CD4-positive, alpha-beta T cell treated with Interleukin-15 for 1 hour (primary cell): ENCODE data around the gene PRSS50.
"Not testable (repeated sequence)": the region's sequence is repeated elsewhere in the genome, so short reads cannot be mapped to it uniquely, and the experiment has no call there.

Experiments used
- DNase-seq: peaks from one replicate; pipeline ENCODE4 v3.0.0-alpha.2; 2020

The PRSS50 gene

GRCh38 chr3:46717447-46718231 lies at the start of gene PRSS50:
TSS of gene PRSS50 (minus strand) at chr3:46717869. CDS start at chr3:46717824, 45 bp downstream.
- DNase-seq: peak; percentile 16

DNA sequence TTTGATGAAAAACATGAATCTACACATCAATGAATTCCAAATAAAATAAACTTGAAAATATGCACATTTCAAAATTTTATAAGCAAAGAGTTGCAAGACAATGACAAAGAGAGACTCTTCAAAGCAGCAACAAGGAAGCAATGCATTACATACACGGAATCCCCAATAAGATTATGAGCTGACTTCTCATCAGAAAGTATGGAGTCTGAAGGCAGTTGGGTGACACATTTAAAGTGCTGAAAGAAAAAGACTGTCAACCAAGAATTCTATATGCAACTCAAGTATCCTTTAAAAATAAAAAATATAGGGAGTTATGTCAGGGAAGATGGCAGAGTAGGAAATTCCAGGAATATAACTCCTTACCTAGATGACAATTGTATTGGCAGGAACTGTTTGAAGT lies 46.5 kb upstream of the PRSS50 start:
- DNase-seq: no peak

DNA sequence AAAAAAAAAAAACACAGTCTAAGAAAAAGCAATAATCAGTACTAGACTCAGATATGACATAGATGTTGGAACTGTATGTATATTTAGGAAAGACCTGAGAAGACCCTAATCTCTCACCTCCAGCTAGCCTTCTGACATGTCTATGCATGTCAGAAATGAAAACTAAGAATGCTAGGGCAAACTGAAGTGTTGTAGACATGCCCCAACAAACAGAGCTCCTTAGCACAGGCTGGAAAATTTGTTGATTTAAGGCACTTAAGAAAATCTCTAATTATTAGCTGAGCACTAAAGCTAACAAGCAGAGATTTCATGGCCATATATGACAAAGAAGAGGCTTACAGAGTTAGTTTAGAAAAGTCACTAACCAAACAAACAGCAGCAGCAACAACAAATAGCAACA lies 45.5 kb upstream of the PRSS50 start:
- DNase-seq: no peak

GRCh38 chr3:46759239-46760167 lies 41.8 kb upstream of the PRSS50 start:
- DNase-seq: no peak

DNA sequence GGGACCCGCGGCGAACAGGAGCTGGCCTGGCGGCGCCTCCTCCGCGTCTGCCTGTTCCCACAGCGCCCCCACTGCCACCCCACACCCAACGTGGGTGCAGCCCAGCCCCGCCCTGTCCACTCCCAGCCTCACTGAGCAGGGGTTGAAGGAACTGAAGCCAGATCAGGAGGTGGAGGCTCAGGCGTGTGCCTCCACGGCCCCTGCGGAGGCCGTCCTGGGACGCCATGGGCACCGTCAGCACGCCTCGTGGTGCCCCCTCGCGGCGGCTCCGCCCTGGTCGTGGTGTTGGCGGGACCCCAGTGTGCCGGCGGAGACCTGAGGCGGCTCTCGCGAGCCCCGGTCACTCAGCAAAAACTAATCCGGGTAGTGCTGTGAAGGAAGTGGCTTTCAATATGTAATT lies 39.0 kb upstream of the PRSS50 start:
- DNase-seq: no peak

DNA sequence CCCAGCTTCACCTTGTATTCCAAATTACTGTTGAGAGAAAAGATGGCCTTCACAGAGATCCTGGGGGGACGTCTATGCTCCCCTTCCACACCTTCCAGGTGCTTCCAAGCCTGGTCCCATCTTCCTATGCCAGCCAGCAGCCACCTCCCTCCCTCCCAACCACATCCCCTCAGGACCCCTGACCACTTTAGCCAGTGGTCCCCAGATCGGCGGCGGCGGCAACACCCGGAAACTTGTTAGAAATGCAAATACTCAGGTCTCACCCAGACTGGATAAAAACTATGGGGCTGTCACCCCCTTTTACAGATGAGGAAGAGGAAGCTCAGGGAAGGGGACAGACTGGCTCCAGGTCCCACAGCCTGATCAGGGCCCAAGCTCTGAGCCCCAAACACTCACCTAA lies 38.0 kb upstream of the PRSS50 start:
- no peak for DNase-seq

DNA sequence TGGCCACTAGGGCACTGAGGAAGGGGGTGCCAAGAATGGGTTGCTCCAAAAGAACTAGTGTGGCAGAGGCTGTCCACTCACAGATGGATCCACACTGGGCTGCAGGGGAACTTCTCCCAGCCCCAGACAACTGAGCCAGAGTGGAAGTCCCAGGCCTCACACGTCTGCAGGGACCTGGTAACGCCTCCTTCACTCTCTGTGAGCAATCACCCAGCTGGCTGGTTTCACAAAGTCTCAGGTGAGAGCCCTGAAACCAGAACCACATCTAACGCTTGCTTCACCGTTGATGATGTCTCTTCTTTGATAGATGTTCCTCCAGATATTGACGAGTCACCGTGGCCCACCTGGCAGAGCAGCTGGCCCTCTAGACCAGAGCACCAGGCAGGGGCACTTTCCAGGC lies 35.5 kb upstream of the PRSS50 start:
- DNase-seq: not testable (repeated sequence)

DNA sequence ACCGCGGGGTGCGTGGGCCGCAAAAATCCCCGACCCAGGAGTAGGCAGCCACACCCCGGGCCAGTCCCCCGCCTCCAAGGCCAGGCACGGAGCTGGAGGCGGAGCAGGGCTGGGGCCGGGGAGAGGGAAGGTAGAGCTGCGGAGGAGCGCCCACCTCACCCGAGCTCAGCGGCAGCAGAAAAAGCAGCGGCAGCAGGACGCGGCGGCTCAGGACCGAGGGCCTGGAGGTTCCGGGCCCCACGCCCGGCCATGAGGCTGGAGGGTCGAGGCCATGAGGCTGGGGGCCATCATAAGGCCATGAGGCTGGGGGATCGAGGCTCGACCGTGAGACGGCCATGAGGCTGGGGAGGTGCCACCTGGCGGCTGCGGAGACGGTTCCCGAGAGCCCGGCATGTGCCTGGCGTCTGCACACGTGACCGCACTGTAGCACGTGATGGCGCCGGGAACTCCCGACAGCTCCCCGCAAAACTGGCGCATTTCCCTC lies 32.9 kb upstream of the PRSS50 start:
- no peak for DNase-seq

DNA sequence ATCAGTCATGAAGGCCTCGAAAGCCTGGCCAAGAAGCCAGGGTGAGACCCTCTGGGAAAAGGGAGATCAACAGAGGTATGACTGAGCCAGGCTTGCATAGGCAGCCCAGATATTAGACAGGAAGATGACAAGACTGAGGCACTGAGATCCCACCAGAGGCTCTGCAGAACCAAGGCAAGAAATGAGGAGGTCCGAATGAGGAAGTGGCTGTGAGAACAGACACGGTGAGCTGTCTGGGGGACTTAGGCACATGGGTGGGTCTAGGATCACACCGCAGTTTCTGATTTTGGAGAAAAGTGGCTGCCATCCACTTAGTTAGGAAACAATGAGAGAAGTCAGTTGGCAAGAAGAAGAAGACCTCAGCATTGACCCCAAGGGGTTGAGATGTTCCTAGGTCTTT lies 31.5 kb upstream of the PRSS50 start:
- no peak for DNase-seq

DNA sequence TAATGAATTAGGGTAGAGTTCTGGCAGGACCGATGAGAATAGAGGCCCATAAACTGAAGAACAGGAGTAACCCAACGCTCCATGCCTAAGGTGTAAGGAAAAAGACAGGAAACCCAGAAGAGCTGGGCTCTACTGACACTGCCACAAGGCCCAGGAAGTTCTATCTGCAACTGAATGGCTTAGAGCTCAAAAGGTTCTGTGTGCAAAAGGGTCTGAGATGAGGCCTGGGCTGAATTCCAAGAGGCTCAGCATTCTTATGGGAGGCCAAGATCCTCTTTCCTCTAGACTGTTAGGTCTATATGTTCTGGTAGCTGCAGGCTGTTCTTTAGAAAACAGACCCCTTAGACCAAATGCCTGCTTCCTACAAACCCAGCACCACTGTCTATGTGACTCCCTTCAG lies 30.5 kb upstream of the PRSS50 start:
- DNase-seq: no peak

DNA sequence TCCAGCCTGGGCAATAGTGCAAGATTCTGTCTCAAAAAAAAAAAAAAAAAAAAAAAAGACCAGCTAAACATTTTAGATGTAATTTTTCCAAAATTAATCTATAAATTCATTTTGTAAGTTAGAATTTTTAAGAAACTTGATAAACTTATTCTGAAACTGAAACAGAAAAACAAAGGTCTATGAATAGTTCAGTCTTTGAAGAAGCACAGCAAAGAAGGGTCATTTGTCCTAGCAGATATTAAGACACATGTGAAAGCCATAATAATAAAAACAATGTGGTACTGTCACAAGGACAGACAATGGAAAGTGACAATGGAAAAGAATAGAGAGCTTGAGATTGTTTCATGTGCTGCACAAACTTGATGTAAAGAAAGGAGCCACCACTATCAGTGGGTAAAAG lies 29.0 kb upstream of the PRSS50 start:
- DNase-seq: no peak

GRCh38 chr3:46742992-46743585 lies 25.4 kb upstream of the PRSS50 start:
- no peak for DNase-seq

DNA sequence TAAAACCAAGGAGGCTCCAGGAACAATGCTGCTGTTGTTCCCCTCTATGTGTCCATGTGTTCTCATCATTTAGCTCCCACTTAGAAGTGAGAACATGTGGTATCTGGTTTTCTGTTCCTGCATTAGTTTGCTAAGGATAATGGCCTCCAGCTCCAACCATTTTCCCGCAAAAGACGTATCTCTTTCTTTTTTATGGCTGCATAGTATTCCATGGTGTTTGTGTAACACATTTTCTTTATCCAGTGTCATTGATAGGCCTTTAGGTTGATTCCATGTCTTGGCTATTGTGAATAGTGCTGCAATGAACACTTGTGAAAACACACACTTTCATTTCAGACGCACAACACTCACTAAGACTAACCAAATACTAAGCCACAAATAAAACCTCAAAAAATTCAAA lies 21.9 kb upstream of the PRSS50 start:
- DNase-seq: not testable (repeated sequence)

- DNase-seq: no peak
These were observed 19.7 kb upstream of the PRSS50 start for GRCh38 chr3:46737329-46737731.

DNA sequence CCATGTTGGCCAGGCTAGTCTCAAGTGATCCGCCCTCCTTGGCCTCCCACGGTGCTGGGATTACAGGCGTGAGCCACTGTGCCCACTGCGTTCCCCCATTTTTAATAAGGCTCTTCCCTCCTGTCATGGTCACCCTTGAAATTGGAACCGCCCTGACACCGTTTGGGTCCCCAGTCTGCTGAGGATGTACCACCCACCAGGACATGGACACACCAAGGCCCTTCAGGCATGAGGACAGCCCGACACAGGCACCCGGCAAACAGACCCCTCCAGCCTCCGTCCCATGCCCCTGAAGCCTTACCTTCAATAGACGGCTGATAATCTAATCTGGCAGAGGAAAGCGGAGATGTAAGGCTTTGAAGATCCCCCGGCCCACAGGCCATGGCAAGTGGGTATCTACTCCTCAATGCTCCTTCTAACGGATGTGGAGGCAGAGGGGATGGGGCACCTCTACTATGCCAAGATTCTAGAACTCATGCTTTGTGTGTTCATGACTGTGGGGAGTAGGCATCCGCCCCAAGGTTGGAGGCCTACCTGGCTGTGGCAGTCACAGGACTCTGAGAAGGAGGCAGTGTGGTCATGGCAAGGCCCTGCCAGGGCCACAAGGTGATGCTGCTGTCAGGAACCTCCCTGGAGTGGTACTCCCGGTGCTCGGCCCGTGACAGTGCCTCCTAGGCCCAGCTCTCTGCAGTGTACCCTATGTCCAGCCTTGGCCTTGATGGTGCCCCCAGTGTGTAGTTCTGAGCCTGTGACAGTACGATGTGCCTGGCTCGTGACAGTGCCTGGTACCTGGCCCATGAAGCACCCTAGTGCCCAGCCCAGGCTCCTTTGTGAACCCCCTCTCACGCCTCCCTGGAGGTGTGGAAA lies 18.6 kb upstream of the PRSS50 start:
- no peak for DNase-seq

- no peak for DNase-seq
These were observed 17.1 kb upstream of the PRSS50 start for GRCh38 chr3:46734773-46735172.

DNA sequence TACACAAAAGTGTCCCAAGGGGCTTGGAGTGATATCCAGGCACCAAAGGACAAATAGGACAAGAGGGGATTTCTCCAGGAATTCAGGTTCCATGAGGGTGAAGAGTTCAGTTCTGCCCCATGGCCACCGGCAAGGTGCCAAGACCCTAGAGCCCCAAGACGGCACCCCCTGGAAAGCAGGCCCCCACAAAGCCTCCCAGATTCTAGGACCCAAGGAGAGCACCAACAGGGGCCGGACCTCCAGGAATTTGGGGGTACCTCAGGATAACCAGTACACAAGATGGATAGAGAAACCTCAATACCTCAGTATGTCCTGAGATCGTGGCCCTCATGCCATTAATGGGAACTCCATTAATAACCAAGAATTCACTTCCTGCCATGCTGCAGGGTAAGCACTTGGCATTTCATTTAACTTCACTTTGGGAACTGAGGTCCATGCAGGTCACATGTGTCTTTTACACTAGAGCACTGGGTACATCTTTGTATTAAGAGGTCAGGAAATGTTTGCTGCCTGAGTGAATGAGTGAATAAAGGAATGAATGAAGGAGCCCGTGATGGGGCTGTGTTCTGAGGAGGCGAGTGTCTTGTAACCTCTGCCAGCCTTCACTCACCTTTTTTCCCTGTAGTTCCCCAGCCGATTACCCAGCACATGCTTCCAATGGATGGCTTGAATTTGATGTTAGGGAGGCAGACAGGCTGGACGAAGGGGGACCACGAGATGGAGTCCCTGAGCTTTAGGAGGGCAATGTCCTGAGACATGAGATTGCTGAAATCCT lies 15.5 kb upstream of the PRSS50 start:
- no peak for DNase-seq

GRCh38 chr3:46731795-46732194 lies 14.1 kb upstream of the PRSS50 start:
- DNase-seq: no peak

DNA sequence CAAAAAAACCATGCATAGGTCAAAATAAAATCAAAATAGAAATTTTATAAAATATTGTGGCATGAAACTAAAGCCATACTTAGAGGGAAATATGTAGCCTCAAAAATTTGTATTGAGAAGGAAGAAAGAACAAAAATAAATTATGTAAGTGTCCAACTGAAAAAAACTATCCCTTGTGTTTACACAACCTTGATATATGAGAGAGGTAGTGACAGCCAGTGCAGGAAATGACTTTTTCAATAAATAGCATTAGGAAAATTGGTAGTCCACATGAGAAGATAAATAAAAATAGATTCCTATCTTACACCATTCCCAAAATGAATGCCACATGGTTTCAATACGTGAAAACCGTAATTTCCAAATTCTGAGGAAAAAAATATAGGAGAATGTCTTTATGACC lies 13.2 kb upstream of the PRSS50 start:
- DNase-seq: no peak

DNA sequence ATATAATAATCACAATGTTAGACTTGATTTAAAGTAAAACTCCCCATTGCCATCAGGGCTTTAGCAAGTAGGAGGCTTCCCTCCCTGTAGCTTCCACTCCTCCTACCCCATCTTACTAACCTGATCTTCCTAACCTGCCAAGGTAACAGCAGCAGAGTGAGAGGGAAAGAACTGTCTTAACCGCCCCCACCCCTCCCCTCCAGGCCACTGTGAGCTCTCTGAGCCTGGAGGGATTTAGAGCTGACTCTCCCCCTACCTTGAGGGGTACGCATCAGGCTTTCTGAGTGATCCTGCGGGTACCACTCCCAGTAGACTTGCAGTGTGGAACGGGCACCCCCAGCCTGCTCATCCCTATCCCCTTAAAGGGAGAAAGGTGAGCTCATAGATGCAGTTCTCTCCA lies 11.4 kb upstream of the PRSS50 start:
- DNase-seq: no peak

- DNase-seq: no peak
These were observed 8.1 kb upstream of the PRSS50 start for GRCh38 chr3:46725621-46726314.
